Left ventricle myocardium inferior (tissue), 1 donor: Measurements from ENCODE around the gene CEP72. TPM values are rescaled to one million over a fixed set of nuclear protein-coding genes. Genes with fewer than 3 reads are reported as not detected.

Experiments used
- DNase-seq: peaks from one replicate; pipeline ENCODE4 v3.0.0-alpha.2; 2020
- H3K27ac ChIP-seq: fragments of 200-600 bp; replicated peaks from 2 replicates; pipeline ENCODE4 v1.8.0; 2021
- H3K27me3 ChIP-seq: fragments of 200-600 bp; 2 replicates; pipeline ENCODE4 v1.8.0; 2021; ENCODE audit warnings: low read depth
- H3K36me3 ChIP-seq: fragments of 200-600 bp; 2 replicates; pipeline ENCODE4 v1.8.0; 2021
- H3K4me1 ChIP-seq: fragments of 200-600 bp; 2 replicates; pipeline ENCODE4 v1.8.0; 2021
- H3K4me3 ChIP-seq: fragments of 200-600 bp; 2 replicates; pipeline ENCODE4 v1.8.0; 2021; ENCODE audit warnings: mild to moderate bottlenecking, moderate library complexity
- H3K9me3 ChIP-seq: fragments of 200-600 bp; replicated peaks from 2 replicates; pipeline ENCODE4 v1.8.0; 2021
- intact Hi-C: fragments of 100-400 bp; cut with micrococcal nuclease; formaldehyde crosslinking; loops from one replicate; pipeline ENCODE4 v1.11.0; 2022
- total RNA-seq: library from RNA; stranded (reverse); fragmentation: NEBNext Ultra II Directional; extraction: Animal tissue kit (Norgen Biotek cat#: 25700); gene quantifications from one replicate; pipeline ENCODE4 v1.2.1, GENCODE V29; 2021
- TF ChIP-seq, protein P1 (sequence below): fragments of 200-600 bp; IDR thresholded peaks from 2 replicates; pipeline ENCODE4 v1.8.0; 2021; ENCODE audit warnings: antibody characterized with exemption, mild to moderate bottlenecking, borderline replicate concordance
- donor health status: DM: no; HTN: yes; CAD: no; lungs with severe emphysema.

Gene CEP72
- total RNA-seq, 1 donor from 2014 or later, result 1.7 TPM

DNA sequence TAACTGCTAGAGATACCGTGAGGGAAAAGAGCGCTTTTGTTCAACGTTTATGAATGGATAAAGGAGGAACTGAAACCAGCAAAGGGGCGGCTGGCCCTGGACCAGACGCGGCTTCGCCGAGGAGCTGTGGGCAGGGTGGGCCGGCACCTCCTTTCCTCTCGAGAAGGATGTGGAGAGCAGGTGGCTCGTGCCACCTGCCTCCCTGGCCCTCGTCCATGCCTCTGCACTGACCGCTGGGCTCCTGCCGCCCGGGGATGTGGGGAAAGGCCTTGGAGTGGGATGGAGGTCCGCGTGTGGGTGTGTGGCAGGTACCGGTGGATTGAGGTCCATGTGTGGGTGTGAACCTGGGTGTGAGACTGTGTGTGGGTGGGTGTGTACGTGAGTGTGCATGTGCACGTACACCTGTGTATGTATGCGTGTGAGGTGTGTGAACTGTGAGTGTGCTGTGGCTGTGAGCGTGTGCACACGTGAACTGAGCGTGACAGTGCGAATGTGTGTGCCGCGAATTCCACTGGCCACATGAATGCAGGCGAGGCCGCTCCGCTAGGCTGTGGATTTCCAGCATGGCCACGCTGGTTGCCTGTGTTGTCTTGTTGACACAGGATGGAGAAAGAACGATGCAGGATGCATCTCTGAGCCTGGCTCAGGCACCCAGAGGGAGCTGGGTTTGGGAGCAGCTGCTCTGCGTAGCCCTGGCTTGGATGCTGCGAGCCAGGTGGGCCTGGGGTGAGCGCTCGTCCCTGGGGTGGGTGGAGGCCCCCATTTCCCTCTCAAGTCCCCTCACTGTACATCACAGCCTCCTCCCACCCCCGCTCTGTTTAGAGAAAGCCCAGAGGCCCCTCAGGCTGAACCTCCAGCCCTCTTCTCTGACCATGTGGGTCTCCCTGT is 4.4 kb upstream of the CEP72 start:
- Histone ChIP-seq H3K9me3 (no peaks in the 10 kb centered on the region), H3K4me3 (no peak overlapping the region), H3K36me3 (no peaks in the 10 kb centered on the region), H3K4me1 (peaks cover 14% of the 10 kb centered on the region), H3K27me3 (peaks cover 54% of the 10 kb centered on the region), H3K27ac (no peak overlapping the region)
- DNase-seq, result no peak
- TF ChIP-seq, protein P1, sequence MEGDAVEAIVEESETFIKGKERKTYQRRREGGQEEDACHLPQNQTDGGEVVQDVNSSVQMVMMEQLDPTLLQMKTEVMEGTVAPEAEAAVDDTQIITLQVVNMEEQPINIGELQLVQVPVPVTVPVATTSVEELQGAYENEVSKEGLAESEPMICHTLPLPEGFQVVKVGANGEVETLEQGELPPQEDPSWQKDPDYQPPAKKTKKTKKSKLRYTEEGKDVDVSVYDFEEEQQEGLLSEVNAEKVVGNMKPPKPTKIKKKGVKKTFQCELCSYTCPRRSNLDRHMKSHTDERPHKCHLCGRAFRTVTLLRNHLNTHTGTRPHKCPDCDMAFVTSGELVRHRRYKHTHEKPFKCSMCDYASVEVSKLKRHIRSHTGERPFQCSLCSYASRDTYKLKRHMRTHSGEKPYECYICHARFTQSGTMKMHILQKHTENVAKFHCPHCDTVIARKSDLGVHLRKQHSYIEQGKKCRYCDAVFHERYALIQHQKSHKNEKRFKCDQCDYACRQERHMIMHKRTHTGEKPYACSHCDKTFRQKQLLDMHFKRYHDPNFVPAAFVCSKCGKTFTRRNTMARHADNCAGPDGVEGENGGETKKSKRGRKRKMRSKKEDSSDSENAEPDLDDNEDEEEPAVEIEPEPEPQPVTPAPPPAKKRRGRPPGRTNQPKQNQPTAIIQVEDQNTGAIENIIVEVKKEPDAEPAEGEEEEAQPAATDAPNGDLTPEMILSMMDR, result no peak
- intact Hi-C loops, result no loop called here

DNA sequence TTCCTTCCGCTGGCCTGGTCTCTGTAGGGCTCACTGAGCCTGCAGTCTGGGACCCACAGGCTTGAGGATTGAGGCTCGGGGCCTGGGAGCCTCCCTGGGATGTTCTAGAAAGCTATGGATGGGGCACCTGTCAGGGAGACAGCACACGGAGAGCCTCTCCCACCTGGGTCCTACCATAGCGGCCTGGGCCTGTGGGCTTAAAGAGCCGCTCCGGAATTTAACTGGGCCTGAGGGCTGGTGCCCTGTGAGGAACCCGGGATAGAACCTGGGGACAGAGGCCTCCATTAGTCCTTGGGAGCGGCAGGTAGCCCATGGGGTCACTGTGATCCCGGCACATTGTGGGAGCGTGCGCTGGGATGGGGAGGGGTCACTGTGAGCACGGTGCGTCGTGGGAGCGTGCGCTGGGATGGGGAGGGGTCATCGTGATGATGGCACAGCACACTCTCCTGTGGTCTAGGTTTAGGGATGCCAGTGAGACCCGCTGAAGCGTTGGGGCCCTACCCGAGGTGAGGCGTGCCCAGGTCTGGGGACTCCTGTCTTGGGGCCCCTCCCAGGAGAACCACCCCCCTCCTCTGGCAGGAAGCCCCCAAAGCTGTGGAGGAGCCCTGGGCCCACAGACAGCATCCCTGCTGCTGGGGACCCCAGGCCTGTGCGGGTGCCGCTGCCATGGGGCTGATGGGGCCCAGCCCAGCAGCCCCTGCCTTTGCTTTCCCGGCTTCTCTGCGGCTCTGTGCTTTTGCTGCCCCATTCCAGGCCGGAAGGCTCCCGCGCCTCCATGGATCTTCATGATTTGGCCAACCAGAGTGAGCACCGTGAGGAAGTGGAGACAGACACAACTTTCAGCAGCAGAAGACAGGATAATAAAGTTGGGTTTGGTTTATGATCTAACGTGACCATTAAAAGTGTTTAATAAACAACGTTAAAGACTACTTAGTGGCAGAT is 3.4 kb upstream of the CEP72 start:
- Histone ChIP-seq H3K9me3 (no peaks in the 10 kb centered on the region), H3K4me1 (peaks cover 19% of the 10 kb centered on the region), H3K27ac (no peak overlapping the region), H3K4me3 (no peak overlapping the region), H3K27me3 (peaks cover 45% of the 10 kb centered on the region), H3K36me3 (no peaks in the 10 kb centered on the region)
- TF ChIP-seq, protein P1, result no peak
- DNase-seq, result no peak
- intact Hi-C loops, result no loop called here

DNA sequence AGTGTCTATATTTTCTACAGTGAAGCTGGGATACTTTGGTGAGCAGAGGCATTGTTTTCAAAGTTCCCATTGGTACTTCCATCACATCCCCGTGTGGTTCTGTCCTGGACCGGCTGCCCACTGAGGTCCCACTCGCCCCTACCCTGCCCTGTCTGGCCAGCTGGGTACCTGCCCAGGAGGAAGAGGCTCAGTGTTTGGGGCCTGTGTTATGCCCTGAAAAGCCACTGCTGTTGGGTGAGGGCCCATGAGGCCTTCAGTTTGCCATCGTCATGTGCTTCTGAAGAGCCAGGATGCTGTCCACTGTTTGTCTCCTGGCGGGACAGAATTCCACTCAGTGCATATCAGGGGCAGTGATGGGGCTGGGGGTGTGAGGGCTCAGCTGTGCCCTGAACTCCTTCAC is 2.6 kb upstream of the CEP72 start:
- no peak for DNase-seq
- intact Hi-C loops, result no loop called here

DNA sequence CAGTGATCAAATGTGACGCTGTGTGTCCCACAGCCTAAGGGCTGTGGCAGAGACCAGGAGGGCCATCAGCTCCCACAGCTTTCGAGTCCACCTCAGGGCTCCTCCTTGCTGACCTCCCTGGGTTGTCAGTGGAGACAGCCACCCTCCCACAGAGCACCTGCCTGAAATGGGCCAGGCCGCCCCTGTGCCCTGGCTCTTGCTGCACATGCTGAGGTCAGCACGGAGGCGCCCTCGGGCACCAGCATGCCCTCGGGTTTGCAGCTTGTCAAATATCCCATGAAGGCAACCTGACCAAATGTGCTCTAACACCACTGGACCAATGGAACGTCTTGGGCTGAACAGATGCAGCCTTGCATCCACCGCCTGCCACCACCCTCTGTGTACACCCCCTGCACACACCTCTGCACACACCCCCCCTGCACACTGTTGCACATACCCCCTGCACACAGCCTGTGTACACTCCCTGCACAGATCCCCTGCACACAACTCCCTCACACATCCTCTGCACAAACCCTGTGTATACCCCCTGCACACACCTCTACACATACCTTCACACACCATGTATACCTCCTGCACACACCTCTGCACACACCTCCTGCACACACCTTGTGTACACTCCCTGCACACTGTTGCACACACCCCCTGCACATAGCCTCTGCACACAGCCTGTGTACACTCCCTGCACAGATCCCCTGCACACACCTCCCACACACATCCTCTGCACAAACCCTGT is 2.0 kb upstream of the CEP72 start:
- intact Hi-C loops, result no loop called here
- TF ChIP-seq, protein P1, result no peak
- no peak for DNase-seq
- Histone ChIP-seq H3K27ac (no peak overlapping the region), H3K27me3 (peaks cover 30% of the 10 kb centered on the region), H3K4me3 (no peak overlapping the region), H3K36me3 (no peaks in the 10 kb centered on the region), H3K4me1 (peaks cover 19% of the 10 kb centered on the region), H3K9me3 (peaks cover under 1% of the 10 kb centered on the region)

More for the DNA sequence above, 2.6 kb upstream of the CEP72 start:
- Histone ChIP-seq H3K36me3 (no peaks in the 10 kb centered on the region), H3K27me3 (peaks cover 37% of the 10 kb centered on the region), H3K4me3 (no peak overlapping the region), H3K4me1 (peaks cover 19% of the 10 kb centered on the region), H3K9me3 (no peaks in the 10 kb centered on the region), H3K27ac (no peak overlapping the region)
- TF ChIP-seq, protein P1, result no peak
